Heart left ventricle (tissue), 13 donors: Measurements from ENCODE around the gene CHCHD6.

ENCODE experiments used
- POLR2A ChIP-seq, 2 donors: fragments of 450-650 bp; IDR thresholded peaks; one replicate each; pipeline ENCODE4 v1.6.1; 2017; ENCODE audit warnings: antibody characterized with exemption in 2 of 2, mild to moderate bottlenecking in 2 of 2, moderate library complexity in 2 of 2
- TF ChIP-seq, protein P1 (sequence below), 12 donors: fragments of 200-600 bp; sonication (generic) in 4 of 12; IDR thresholded peaks; one replicate each; pipeline versions ENCODE4 v1.5.0 to v1.8.0; 2018 to 2022; ENCODE audit warnings: antibody characterized with exemption in 12 of 12, mild to moderate bottlenecking in 5 of 12
- donor health status: ischemic (EF 13 %, LVEDD 7.1; RV severe dilation, severe dysfunction).
- donor health status: DM: no; HTN: yes; CAD: no.
- donor health status: DM: no; HTN: no; CAD: no.
- donor health status: ischemic (EF 25% LVEDD 6.9; RV normal size, moderate dysfunction).
- donor health status: ischemic (EF 25% LVEDD 5.7; RV mildly dilated, moderate dysfunction).
- donor health status: ischemic (EF 35%, LVEDD 5.7; RV mildly dilated, moderate dysfunction).
- donor health status: nonischemic (EF 11% LVEDD 7.7; RV severe dilation, severe dysfunction).
- donor health status: DM: yes; HTN: yes; CAD: no.
- donor health status: PGD.
- donor health status: ischemic (EF 29% LVEDD 5.4; RV normal size, mild dysfunction).
- donor health status: nonischemic (EF 23%, LVEDD 6.1; RV moderate dilation, normal function).

DNA sequence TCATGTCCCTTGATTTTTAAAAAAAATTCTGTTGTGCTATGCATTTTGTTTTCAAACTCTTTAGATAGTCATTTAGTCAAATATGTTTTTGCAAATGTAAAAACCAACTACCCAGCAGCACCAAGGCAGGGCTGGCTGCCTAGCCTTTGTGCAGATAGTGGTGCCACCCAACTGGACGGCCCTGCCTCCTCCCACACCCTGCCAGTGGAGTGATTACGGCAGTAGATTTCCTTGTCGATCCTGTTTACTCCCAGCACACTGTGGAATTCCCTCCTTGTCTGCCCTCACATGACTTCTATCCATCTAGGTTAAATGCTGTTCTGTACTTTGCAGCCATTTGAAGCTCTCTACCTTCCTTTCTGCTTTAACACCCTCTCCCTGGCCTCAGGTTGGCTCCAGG, 199.5 kb downstream of the CHCHD6 start:
- TF ChIP-seq, protein P1, sequence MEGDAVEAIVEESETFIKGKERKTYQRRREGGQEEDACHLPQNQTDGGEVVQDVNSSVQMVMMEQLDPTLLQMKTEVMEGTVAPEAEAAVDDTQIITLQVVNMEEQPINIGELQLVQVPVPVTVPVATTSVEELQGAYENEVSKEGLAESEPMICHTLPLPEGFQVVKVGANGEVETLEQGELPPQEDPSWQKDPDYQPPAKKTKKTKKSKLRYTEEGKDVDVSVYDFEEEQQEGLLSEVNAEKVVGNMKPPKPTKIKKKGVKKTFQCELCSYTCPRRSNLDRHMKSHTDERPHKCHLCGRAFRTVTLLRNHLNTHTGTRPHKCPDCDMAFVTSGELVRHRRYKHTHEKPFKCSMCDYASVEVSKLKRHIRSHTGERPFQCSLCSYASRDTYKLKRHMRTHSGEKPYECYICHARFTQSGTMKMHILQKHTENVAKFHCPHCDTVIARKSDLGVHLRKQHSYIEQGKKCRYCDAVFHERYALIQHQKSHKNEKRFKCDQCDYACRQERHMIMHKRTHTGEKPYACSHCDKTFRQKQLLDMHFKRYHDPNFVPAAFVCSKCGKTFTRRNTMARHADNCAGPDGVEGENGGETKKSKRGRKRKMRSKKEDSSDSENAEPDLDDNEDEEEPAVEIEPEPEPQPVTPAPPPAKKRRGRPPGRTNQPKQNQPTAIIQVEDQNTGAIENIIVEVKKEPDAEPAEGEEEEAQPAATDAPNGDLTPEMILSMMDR (IDR thresholded peaks at IDR 0.05), result no peak
- no peak for TF ChIP-seq POLR2A (IDR thresholded peaks at IDR 0.05)
